Muscle layer of duodenum (tissue), 2 donors: Measurements from ENCODE around the gene SPEF1.
"Not testable (repeated sequence)": the region's sequence is repeated elsewhere in the genome, so short reads cannot be mapped to it uniquely, and the experiment has no call there.

Experiments
- H3K27ac ChIP-seq: one replicate; pipeline ENCODE4 v1.7.0; 2013; ENCODE audit warnings: mild to moderate bottlenecking, low read length
- H3K27me3 ChIP-seq: one replicate; pipeline ENCODE4 v1.7.0; 2013; ENCODE audit warnings: low read depth, mild to moderate bottlenecking, control low read depth, low read length
- H3K36me3 ChIP-seq, 2 donors: one replicate each; pipeline ENCODE4 v1.7.0; 2013; ENCODE audit warnings: low read length in 2 of 2, control low read depth in 1 of 2, mild to moderate bottlenecking in 1 of 2; ENCODE audit not compliant: insufficient read depth in 2 of 2, control insufficient read depth in 1 of 2
- H3K4me1 ChIP-seq, 2 donors: one replicate each; pipeline ENCODE4 v1.7.0; 2013; ENCODE audit warnings: low read length in 2 of 2, mild to moderate bottlenecking in 2 of 2, control low read depth in 1 of 2, moderate library complexity in 1 of 2; ENCODE audit not compliant: insufficient read depth in 2 of 2, control insufficient read depth in 1 of 2
- H3K4me3 ChIP-seq, 2 donors: one replicate each; pipeline ENCODE4 v1.7.0; 2013; ENCODE audit warnings: low read length in 2 of 2, low read depth in 1 of 2, mild to moderate bottlenecking in 1 of 2
- H3K9me3 ChIP-seq, 2 donors: one replicate each; pipeline ENCODE4 v1.7.0; 2013; ENCODE audit warnings: low read length in 2 of 2, control low read depth in 1 of 2, mild to moderate bottlenecking in 1 of 2; ENCODE audit not compliant: control insufficient read depth in 1 of 2
- donor health status: healthy.

SPEF1 gene

GRCh38 chr20:3797226-3797545 lies 15.9 kb upstream of the SPEF1 start:
- Histone ChIP-seq H3K4me3 (peak overlapping the region; percentile 51 to 76), H3K36me3 (peaks cover 9 to 25% of the 10 kb centered on the region in 2 donors), H3K27ac (peak overlapping the region; percentile 86), H3K27me3 (no peaks in the 10 kb centered on the region), H3K9me3 (no peaks in the 10 kb centered on the region), H3K4me1 (peaks cover 20 to 49% of the 10 kb centered on the region in 2 donors)

GRCh38 chr20:3796477-3797225 lies 15.4 kb upstream of the SPEF1 start:
- Histone ChIP-seq H3K36me3 (peaks cover 6 to 19% of the 10 kb centered on the region in 2 donors), H3K27ac (peak overlapping the region; percentile 86), H3K4me1 (peaks cover 20 to 49% of the 10 kb centered on the region in 2 donors), H3K4me3 (peak overlapping the region; percentile 51 to 76), H3K27me3 (no peaks in the 10 kb centered on the region), H3K9me3 (no peaks in the 10 kb centered on the region)

- peaks cover 0 to 11% of the 10 kb centered on the region in 2 donors for H3K36me3 ChIP-seq
- H3K4me3 ChIP-seq: peak within 1 kb of the TSS; percentile 76 to 83
- no peaks in the 10 kb centered on the region for H3K9me3 ChIP-seq
- H3K27me3 ChIP-seq: no peaks in the 10 kb centered on the region
- peak within 1 kb of the TSS; percentile 96 for H3K27ac ChIP-seq
- H3K4me1 ChIP-seq: peaks cover 20 to 49% of the 10 kb centered on the region in 2 donors
These were observed 14.5 kb upstream of the SPEF1 start, which contains the start of gene CDC25B for GRCh38 chr20:3795511-3796468. CDC25B (plus strand) TSS chr20:3796310; CDS start chr20:3796532, 222 bp downstream.

GRCh38 chr20:3794701-3795420 lies 13.6 kb upstream of the SPEF1 start:
- H3K4me3 ChIP-seq: peak overlapping the region; percentile 76 to 83
- no peaks in the 10 kb centered on the region for H3K27me3 ChIP-seq
- peaks cover 0 to 3% of the 10 kb centered on the region in 2 donors for H3K36me3 ChIP-seq
- H3K9me3 ChIP-seq: no peaks in the 10 kb centered on the region
- H3K27ac ChIP-seq: peak overlapping the region; percentile 96
- H3K4me1 ChIP-seq: peaks cover 20 to 42% of the 10 kb centered on the region in 2 donors

- H3K4me3 ChIP-seq, H3K9me3 ChIP-seq, H3K27ac ChIP-seq, H3K36me3 ChIP-seq, H3K27me3 ChIP-seq: not testable (repeated sequence)
- H3K4me1 ChIP-seq: peaks cover 20 to 35% of the 10 kb centered on the region in 2 donors
These were observed 12.9 kb upstream of the SPEF1 start for GRCh38 chr20:3794168-3794567.

GRCh38 chr20:3789201-3789600 lies 8.0 kb upstream of the SPEF1 start:
- not testable (repeated sequence) for H3K9me3 ChIP-seq, H3K4me3 ChIP-seq, H3K36me3 ChIP-seq, H3K27me3 ChIP-seq, H3K27ac ChIP-seq
- H3K4me1 ChIP-seq: peaks cover 11 to 25% of the 10 kb centered on the region in 2 donors

- Histone ChIP-seq H3K27ac (no peak overlapping the region), H3K4me1 (peaks cover 11 to 30% of the 10 kb centered on the region in 2 donors), H3K9me3 (no peaks in the 10 kb centered on the region), H3K4me3 (no peak overlapping the region), H3K36me3 (no peaks in the 10 kb centered on the region), H3K27me3 (no peaks in the 10 kb centered on the region)
These were observed 7.5 kb upstream of the SPEF1 start for GRCh38 chr20:3788685-3789155.

GRCh38 chr20:3787324-3788014 lies 6.2 kb upstream of the SPEF1 start:
- H3K27ac ChIP-seq: no peak overlapping the region
- no peaks in the 10 kb centered on the region for H3K36me3 ChIP-seq
- H3K4me1 ChIP-seq: peaks cover 11 to 35% of the 10 kb centered on the region in 2 donors
- H3K27me3 ChIP-seq: no peaks in the 10 kb centered on the region
- no peaks in the 10 kb centered on the region for H3K9me3 ChIP-seq
- peak overlapping the region in 1 of 2 donors; percentile 34 for H3K4me3 ChIP-seq

- Histone ChIP-seq H3K27me3 (no peaks in the 10 kb centered on the region), H3K36me3 (no peaks in the 10 kb centered on the region), H3K9me3 (no peaks in the 10 kb centered on the region), H3K4me1 (peaks cover 11 to 35% of the 10 kb centered on the region in 2 donors), H3K4me3 (peak within 1 kb of the TSS; percentile 70 to 73), H3K27ac (no peak within 1 kb of the TSS)
These were observed 5.5 kb upstream of the SPEF1 start, which contains the start of gene CENPB for GRCh38 chr20:3786665-3787323. CENPB (minus strand) TSS chr20:3786740; CDS start chr20:3786483, 257 bp downstream.

GRCh38 chr20:3786126-3786484 lies 4.9 kb upstream of the SPEF1 start:
- peaks cover 11 to 36% of the 10 kb centered on the region in 2 donors for H3K4me1 ChIP-seq
- H3K36me3 ChIP-seq: no peaks in the 10 kb centered on the region
- no peaks in the 10 kb centered on the region for H3K9me3 ChIP-seq
- peak overlapping the region; percentile 70 to 73 for H3K4me3 ChIP-seq
- no peak overlapping the region for H3K27ac ChIP-seq
- H3K27me3 ChIP-seq: no peaks in the 10 kb centered on the region
